ENCODE results near the gene CTIF.

CTIF gene

GRCh38 chr18:48623468-48624235, 84.8 kb downstream of the CTIF start:
- no peak for DNase-seq

- no peak for DNase-seq
These were observed 86.0 kb downstream of the CTIF start for GRCh38 chr18:48624856-48625255.

GRCh38 chr18:48627216-48627615, 88.4 kb downstream of the CTIF start:
- DNase-seq, result no peak

- no peak for DNase-seq
These were observed 91.0 kb downstream of the CTIF start for GRCh38 chr18:48629730-48630324.

- no peak for DNase-seq
These were observed 93.0 kb downstream of the CTIF start for GRCh38 chr18:48631851-48632250.

GRCh38 chr18:48632676-48633257, 93.9 kb downstream of the CTIF start:
- no peak for DNase-seq

- DNase-seq, result no peak
These were observed 95.7 kb downstream of the CTIF start for GRCh38 chr18:48634491-48634890.

- DNase-seq, result no peak
These were observed 96.1 kb downstream of the CTIF start for GRCh38 chr18:48634975-48635374.

GRCh38 chr18:48635806-48636205, 97.0 kb downstream of the CTIF start:
- no peak for DNase-seq

- no peak for DNase-seq
These were observed 97.6 kb downstream of the CTIF start for GRCh38 chr18:48636436-48636835.

GRCh38 chr18:48637081-48637990, 98.5 kb downstream of the CTIF start:
- DNase-seq, result no peak

- no peak for DNase-seq
These were observed 99.6 kb downstream of the CTIF start for GRCh38 chr18:48638451-48638850.

- DNase-seq, result no peak
These were observed 100.3 kb downstream of the CTIF start for GRCh38 chr18:48638896-48639771.

GRCh38 chr18:48639772-48640432, 101.1 kb downstream of the CTIF start:
- DNase-seq, result no peak

GRCh38 chr18:48640566-48641270, 101.9 kb downstream of the CTIF start:
- DNase-seq, result no peak

- DNase-seq, result no peak
These were observed 103.2 kb downstream of the CTIF start for GRCh38 chr18:48641981-48642380.

GRCh38 chr18:48642503-48642902, 103.7 kb downstream of the CTIF start:
- DNase-seq, result no peak

GRCh38 chr18:48643262-48643661, 104.4 kb downstream of the CTIF start:
- DNase-seq, result no peak

- no peak for DNase-seq
These were observed 105.2 kb downstream of the CTIF start for GRCh38 chr18:48644029-48644428.

- no peak for DNase-seq
These were observed 106.7 kb downstream of the CTIF start for GRCh38 chr18:48645427-48646002.

GRCh38 chr18:48646976-48647375, 108.1 kb downstream of the CTIF start:
- no peak for DNase-seq

Measured in cortex of kidney (tissue), 1 donor.